Tibial artery (tissue), 4 donors: ENCODE data around the gene JCAD.

Experiments used
- DNase-seq, 2 donors: peaks; one replicate each; pipeline ENCODE4 v3.0.0-alpha.2; 2019
- H3K27ac ChIP-seq, 2 donors: fragments of 200-600 bp; sonication (generic) in 1 of 2; 1 replicate in 1 of 2; 2 replicates in 1 of 2; pipeline ENCODE4 v1.5.1; 2018 to 2019; ENCODE audit warnings: mild to moderate bottlenecking in 1 of 2
- H3K27me3 ChIP-seq, 2 donors: fragments of 200-600 bp; sonication (generic) in 1 of 2; one replicate each; pipeline versions ENCODE4 v1.5.1 to v1.6.0; 2016 to 2019
- H3K36me3 ChIP-seq, 3 donors: fragments of 200-600 bp; sonication (generic) in 2 of 3; one replicate each; pipeline ENCODE4 v1.5.1; 2016 to 2019; ENCODE audit warnings: mild to moderate bottlenecking in 2 of 3
- H3K4me1 ChIP-seq, 4 donors: fragments of 200-600 bp; sonication (generic) in 2 of 4; 1 replicate in 3 of 4; 2 replicates in 1 of 4; pipeline ENCODE4 v1.5.1; 2016 to 2019
- H3K4me3 ChIP-seq, 2 donors: fragments of 200-600 bp; sonication (generic) in 1 of 2; 1 replicate in 1 of 2; 2 replicates in 1 of 2; pipeline ENCODE4 v1.5.1; 2018 to 2019; ENCODE audit warnings: mild to moderate bottlenecking in 2 of 2
- H3K9me3 ChIP-seq, 3 donors: fragments of 200-600 bp; sonication (generic) in 1 of 3; one replicate each; pipeline ENCODE4 v1.5.1; 2016 to 2019
- intact Hi-C: fragments of 100-400 bp; cut with DNase I; formaldehyde crosslinking; loops from one replicate; pipeline ENCODE4 v1.15.0; 2023; ENCODE audit warnings: low total_unique reads
- TF ChIP-seq, protein P1 (sequence below), 2 experiments: fragments of 200-600 bp in 1 of 2; fragments of 450-650 bp in 1 of 2; IDR thresholded peaks; one replicate each; pipeline ENCODE4 v1.5.1; 2017 to 2019; ENCODE audit warnings: antibody characterized with exemption in 2 of 2, mild to moderate bottlenecking in 1 of 2, moderate library complexity in 1 of 2

JCAD gene

DNA sequence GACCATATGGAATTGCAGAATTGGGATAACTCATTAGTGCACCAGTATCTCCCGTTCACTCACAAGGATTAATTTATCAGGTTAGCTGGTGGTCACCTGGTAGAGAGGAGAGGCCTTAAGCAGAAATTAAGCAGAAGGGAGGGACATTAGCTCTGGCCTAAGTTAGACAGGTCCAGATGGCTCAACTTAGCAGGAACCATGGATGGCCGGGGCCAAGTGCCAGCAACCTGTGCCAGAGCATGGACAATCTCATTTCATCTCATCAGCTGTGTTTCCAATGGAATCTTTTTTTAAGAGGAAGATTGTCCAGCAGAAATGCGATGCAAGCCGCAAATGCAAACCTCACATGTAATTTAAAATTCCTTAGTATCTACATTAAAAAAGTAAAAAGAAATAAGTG is 82.2 kb downstream of the JCAD start:
- peak overlapping the region; percentile 45 to 59 for H3K27ac ChIP-seq
- H3K9me3 ChIP-seq: peaks cover 0 to 1% (median 0%) of the 10 kb centered on the region in 3 donors
- intact Hi-C loops: no loop called here
- no peak overlapping the region for H3K4me3 ChIP-seq
- H3K4me1 ChIP-seq: peaks cover 0 to 44% (median 20%) of the 10 kb centered on the region in 4 donors
- no peaks in the 10 kb centered on the region for H3K36me3 ChIP-seq
- H3K27me3 ChIP-seq: no peaks in the 10 kb centered on the region
- TF ChIP-seq, protein P1, sequence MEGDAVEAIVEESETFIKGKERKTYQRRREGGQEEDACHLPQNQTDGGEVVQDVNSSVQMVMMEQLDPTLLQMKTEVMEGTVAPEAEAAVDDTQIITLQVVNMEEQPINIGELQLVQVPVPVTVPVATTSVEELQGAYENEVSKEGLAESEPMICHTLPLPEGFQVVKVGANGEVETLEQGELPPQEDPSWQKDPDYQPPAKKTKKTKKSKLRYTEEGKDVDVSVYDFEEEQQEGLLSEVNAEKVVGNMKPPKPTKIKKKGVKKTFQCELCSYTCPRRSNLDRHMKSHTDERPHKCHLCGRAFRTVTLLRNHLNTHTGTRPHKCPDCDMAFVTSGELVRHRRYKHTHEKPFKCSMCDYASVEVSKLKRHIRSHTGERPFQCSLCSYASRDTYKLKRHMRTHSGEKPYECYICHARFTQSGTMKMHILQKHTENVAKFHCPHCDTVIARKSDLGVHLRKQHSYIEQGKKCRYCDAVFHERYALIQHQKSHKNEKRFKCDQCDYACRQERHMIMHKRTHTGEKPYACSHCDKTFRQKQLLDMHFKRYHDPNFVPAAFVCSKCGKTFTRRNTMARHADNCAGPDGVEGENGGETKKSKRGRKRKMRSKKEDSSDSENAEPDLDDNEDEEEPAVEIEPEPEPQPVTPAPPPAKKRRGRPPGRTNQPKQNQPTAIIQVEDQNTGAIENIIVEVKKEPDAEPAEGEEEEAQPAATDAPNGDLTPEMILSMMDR (IDR thresholded peaks at IDR 0.05): no peak
- no peak for DNase-seq

- DNase-seq: no peak
- Histone ChIP-seq H3K36me3 (no peaks in the 10 kb centered on the region), H3K27me3 (no peaks in the 10 kb centered on the region), H3K27ac (peak overlapping the region; percentile 45 to 59), H3K9me3 (no peaks in the 10 kb centered on the region), H3K4me1 (peaks cover 0 to 45% (median 20%) of the 10 kb centered on the region in 4 donors), H3K4me3 (no peak overlapping the region)
- TF ChIP-seq, protein P1 (IDR thresholded peaks at IDR 0.05): no peak
- intact Hi-C loops: no loop called here
Observed at GRCh38 chr10:29976134-29976533, 83.3 kb downstream of the JCAD start.

DNA sequence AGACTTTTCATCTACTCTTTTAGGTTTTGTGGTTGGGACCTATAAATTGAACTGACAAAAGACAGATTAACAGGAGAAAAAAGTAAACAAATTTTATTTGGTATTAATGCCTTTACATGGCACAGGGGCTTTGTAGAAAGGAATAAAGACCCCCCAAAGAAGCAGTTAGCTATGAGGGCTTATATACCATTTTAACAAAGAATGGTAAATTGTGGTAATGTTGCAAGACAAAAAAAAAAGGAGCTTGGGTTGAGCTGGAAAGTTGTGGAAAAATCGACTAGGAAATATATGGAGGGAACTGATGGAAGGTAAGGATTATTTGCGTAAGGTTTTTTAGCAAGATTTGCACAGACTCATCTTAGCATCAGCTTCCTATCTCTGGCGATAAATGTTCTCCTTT is 84.6 kb downstream of the JCAD start:
- TF ChIP-seq, protein P1 (IDR thresholded peaks at IDR 0.05): no peak
- Histone ChIP-seq H3K27ac (no peak overlapping the region), H3K27me3 (no peaks in the 10 kb centered on the region), H3K4me1 (peaks cover 0 to 53% (median 23%) of the 10 kb centered on the region in 4 donors), H3K4me3 (no peak overlapping the region), H3K9me3 (no peaks in the 10 kb centered on the region), H3K36me3 (no peaks in the 10 kb centered on the region)
- intact Hi-C loops: no loop called here
- no peak for DNase-seq

DNA sequence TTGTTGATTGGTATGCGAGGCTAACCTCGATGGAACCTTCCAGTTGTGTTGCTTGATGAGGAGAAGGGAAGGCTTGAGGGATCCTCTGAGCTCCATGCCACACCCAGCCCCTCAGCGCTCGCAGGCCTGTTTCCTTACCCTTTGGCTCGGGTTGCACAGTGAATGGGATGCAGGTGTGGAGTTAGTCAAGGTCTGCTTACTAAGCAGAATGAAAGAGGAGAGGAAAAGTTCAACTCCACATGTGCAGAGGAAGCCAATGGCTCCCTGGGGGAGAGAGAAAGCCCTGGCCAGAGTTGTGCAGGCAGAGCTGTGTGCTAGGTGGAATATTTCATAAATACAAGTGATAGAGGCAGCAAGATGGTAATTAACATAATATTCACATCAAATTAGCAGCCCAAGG is 85.5 kb downstream of the JCAD start:
- DNase-seq: no peak
- intact Hi-C loops: no loop called here
- H3K36me3 ChIP-seq: no peaks in the 10 kb centered on the region

DNA sequence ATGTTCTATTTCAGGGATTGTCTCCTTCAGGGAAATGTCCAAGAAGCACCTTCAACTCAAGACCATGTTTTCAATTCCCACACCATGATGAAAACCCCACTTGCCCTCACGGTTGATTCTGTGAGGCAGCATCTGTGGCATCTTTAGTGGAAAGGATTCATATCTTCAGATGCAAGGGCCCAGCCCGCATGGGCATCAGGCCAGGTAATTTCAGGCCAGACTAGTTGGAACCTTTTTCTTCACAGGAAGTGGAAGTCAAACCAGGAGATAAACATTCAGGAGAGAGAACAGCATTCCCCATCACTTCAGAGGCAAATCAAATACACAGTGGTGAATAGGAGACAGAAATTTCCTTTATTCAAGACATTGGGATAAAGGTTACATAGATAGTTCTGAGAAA is 88.8 kb downstream of the JCAD start:
- Histone ChIP-seq H3K9me3 (no peaks in the 10 kb centered on the region), H3K27ac (no peak overlapping the region), H3K4me1 (peaks cover 0 to 22% (median 7%) of the 10 kb centered on the region in 4 donors), H3K4me3 (no peak overlapping the region), H3K27me3 (no peaks in the 10 kb centered on the region), H3K36me3 (no peaks in the 10 kb centered on the region)
- no peak for DNase-seq
- TF ChIP-seq, protein P1 (IDR thresholded peaks at IDR 0.05): no peak
- intact Hi-C loops: no loop called here

More for the DNA sequence above, 85.5 kb downstream of the JCAD start:
- H3K4me3 ChIP-seq: no peak overlapping the region
- no peak overlapping the region for H3K27ac ChIP-seq
- no peaks in the 10 kb centered on the region for H3K27me3 ChIP-seq
- peaks cover 0 to 45% (median 16%) of the 10 kb centered on the region in 4 donors for H3K4me1 ChIP-seq
- no peaks in the 10 kb centered on the region for H3K9me3 ChIP-seq
- TF ChIP-seq, protein P1 (IDR thresholded peaks at IDR 0.05): no peak

DNA sequence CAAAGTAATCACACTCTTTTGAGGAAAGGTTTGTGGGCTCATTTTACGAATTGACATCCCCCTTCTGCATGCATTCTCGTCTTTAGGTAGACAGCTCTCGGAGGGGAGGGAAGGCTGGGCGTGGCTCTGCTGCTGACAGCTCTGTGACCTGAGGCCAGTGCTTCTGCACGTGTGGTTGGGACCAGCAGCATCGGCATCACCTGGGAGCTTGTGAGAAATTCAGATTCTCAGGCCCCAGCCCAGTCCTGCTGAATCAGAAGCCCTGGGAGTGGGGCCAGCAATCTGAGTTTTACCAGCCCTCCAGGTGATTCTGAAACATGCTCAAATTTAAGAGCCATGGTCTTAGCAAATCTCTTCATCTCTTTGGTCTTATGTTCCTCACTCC is 89.4 kb downstream of the JCAD start:
- Histone ChIP-seq H3K27ac (no peak overlapping the region), H3K4me3 (no peak overlapping the region), H3K4me1 (peaks cover 0 to 22% (median 7%) of the 10 kb centered on the region in 4 donors), H3K9me3 (no peaks in the 10 kb centered on the region), H3K27me3 (no peaks in the 10 kb centered on the region), H3K36me3 (no peaks in the 10 kb centered on the region)
- DNase-seq: no peak
- intact Hi-C loops: no loop called here
- TF ChIP-seq, protein P1 (IDR thresholded peaks at IDR 0.05): no peak
